Measurements from ENCODE around the gene CD207.
A peak's percentile ranks its signal among the peaks of the same experiment; 100 is the strongest.
"Not testable (repeated sequence)": the region's sequence is repeated elsewhere in the genome, so short reads cannot be mapped to it uniquely, and the experiment has no call there.

The CD207 gene

GRCh38 chr2:70835643-70836042, at the start of gene CD207:
Gene CD207 (minus strand): TSS chr2:70835816. CDS start chr2:70835776, 40 bp downstream.
- no peak for DNase-seq (ENCODE audit: low read depth)

GRCh38 chr2:70878543-70878942, 42.9 kb upstream of the CD207 start:
- DNase-seq (ENCODE audit: low read depth): not testable (repeated sequence)

- DNase-seq (ENCODE audit: low read depth): not testable (repeated sequence)
These were observed 40.5 kb upstream of the CD207 start for GRCh38 chr2:70876138-70876537.

GRCh38 chr2:70873541-70873940, 37.9 kb upstream of the CD207 start:
- DNase-seq (ENCODE audit: low read depth): no peak

GRCh38 chr2:70871398-70872211, 36.0 kb upstream of the CD207 start:
- DNase-seq (ENCODE audit: low read depth): peak; percentile 68

- no peak for DNase-seq (ENCODE audit: low read depth)
These were observed 35.2 kb upstream of the CD207 start for GRCh38 chr2:70870790-70871189.

- no peak for DNase-seq (ENCODE audit: low read depth)
These were observed 33.4 kb upstream of the CD207 start for GRCh38 chr2:70868970-70869369.

GRCh38 chr2:70861777-70862625, 26.4 kb upstream of the CD207 start:
- peak; percentile 46 for DNase-seq (ENCODE audit: low read depth)

GRCh38 chr2:70855667-70856066, 20.1 kb upstream of the CD207 start:
- DNase-seq (ENCODE audit: low read depth): no peak

- DNase-seq (ENCODE audit: low read depth): no peak
These were observed 18.8 kb upstream of the CD207 start for GRCh38 chr2:70854411-70854810.

GRCh38 chr2:70852824-70853223, 17.2 kb upstream of the CD207 start:
- DNase-seq (ENCODE audit: low read depth): no peak

GRCh38 chr2:70851704-70852103, 16.1 kb upstream of the CD207 start:
- no peak for DNase-seq (ENCODE audit: low read depth)

- no peak for DNase-seq (ENCODE audit: low read depth)
These were observed 15.3 kb upstream of the CD207 start for GRCh38 chr2:70850925-70851324.

GRCh38 chr2:70842401-70842800, 6.8 kb upstream of the CD207 start:
- no peak for DNase-seq (ENCODE audit: low read depth)

GRCh38 chr2:70837980-70838925, 2.6 kb upstream of the CD207 start:
- DNase-seq (ENCODE audit: low read depth): no peak

- DNase-seq (ENCODE audit: low read depth): no peak
These were observed 735 bp downstream of the CD207 start for GRCh38 chr2:70834881-70835280.

- no peak for DNase-seq (ENCODE audit: low read depth)
These were observed 1.5 kb downstream of the CD207 start for GRCh38 chr2:70834106-70834505.

GRCh38 chr2:70833246-70833645, 2.4 kb downstream of the CD207 start:
- DNase-seq (ENCODE audit: low read depth): no peak

GRCh38 chr2:70832386-70832785, 3.2 kb downstream of the CD207 start:
- DNase-seq (ENCODE audit: low read depth): no peak

- no peak for DNase-seq (ENCODE audit: low read depth)
These were observed 3.8 kb downstream of the CD207 start for GRCh38 chr2:70831861-70832260.

GRCh38 chr2:70830366-70830765, 5.2 kb downstream of the CD207 start:
- DNase-seq (ENCODE audit: low read depth): no peak

GRCh38 chr2:70829916-70830315, 5.7 kb downstream of the CD207 start:
- no peak for DNase-seq (ENCODE audit: low read depth)
